Upper lobe of left lung (tissue), 6 donors: ENCODE measurements around the gene FAM168A. TPM values are rescaled to one million over a fixed set of nuclear protein-coding genes. Genes with fewer than 3 reads are reported as not detected.

Experiments
- ATAC-seq, 2 donors: fragments of 200-7000 bp; cut with Tn5 transposase; one replicate each; pipeline ENCODE4 v1.9.1; 2022; ENCODE audit warnings: mild to moderate bottlenecking in 2 of 2, moderate library complexity in 2 of 2; ENCODE audit not compliant: low FRiP score in 2 of 2
- DNase-seq, 2 donors: peaks; one replicate each; pipeline ENCODE4 v3.0.0-alpha.2; 2019 to 2020
- H3K27ac ChIP-seq, 4 donors: fragments of 200-600 bp; sonication (generic); one replicate each; pipeline ENCODE4 v1.5.1; 2016 to 2019
- H3K27me3 ChIP-seq, 4 donors: fragments of 200-600 bp; sonication (generic); one replicate each; pipeline ENCODE4 v1.5.1; 2017 to 2019
- H3K36me3 ChIP-seq, 4 donors: fragments of 200-600 bp; sonication (generic); one replicate each; pipeline ENCODE4 v1.5.1; 2016 to 2019
- H3K4me1 ChIP-seq, 4 donors: fragments of 200-600 bp; sonication (generic); one replicate each; pipeline ENCODE4 v1.5.1; 2018 to 2019
- H3K4me3 ChIP-seq, 4 donors: fragments of 200-600 bp; sonication (generic); one replicate each; pipeline ENCODE4 v1.5.1; 2017 to 2019; ENCODE audit warnings: mild to moderate bottlenecking in 2 of 4, moderate library complexity in 1 of 4
- H3K9me3 ChIP-seq, 4 donors: fragments of 200-600 bp; sonication (generic); one replicate each; pipeline ENCODE4 v1.5.1; 2018 to 2019
- CTCF ChIP-seq, 6 experiments: fragments of 450-650 bp in 4 of 6; fragments of 200-600 bp in 2 of 6; sonication (generic) in 2 of 6; IDR thresholded peaks; one replicate each; pipeline ENCODE4 v1.5.1; 2016 to 2019; ENCODE audit warnings: antibody characterized with exemption in 6 of 6
- EP300 ChIP-seq, 4 donors: sonication (generic); formaldehyde crosslinking; IDR thresholded peaks; one replicate each; pipeline ENCODE4 v1.5.1; 2017; ENCODE audit warnings: antibody characterized with exemption in 4 of 4, control low read depth in 2 of 4
- POLR2A ChIP-seq, 4 donors: fragments of 450-650 bp; IDR thresholded peaks; one replicate each; pipeline ENCODE4 v1.5.1; 2016 to 2017; ENCODE audit warnings: antibody characterized with exemption in 4 of 4, mild to moderate bottlenecking in 2 of 4
- POLR2AphosphoS5 ChIP-seq, 2 donors: sonication (generic); formaldehyde crosslinking; IDR thresholded peaks; one replicate each; pipeline ENCODE4 v1.5.1; 2017; ENCODE audit warnings: antibody characterized with exemption in 2 of 2
- WGBS, 2 donors: methylation state at CpG; one replicate each; pipeline ENCODE4 v1.1.5; 2017 to 2018; 5-methylcytosine and 5-hydroxymethylcytosine counted together
- total RNA-seq, 6 donors: library from RNA; depleted of rRNA in 4 of 6; stranded (reverse); fragments of >200 nt in 4 of 6; gene quantifications; one replicate each; pipeline versions ENCODE4 v1.1.0 to v1.2.1, GENCODE V29; 2016 to 2021
- donor health status: DM: no; HTN: no; CAD: no; lungs with moderate emphysema.
- donor health status: DM: no; HTN: yes; CAD: no; lungs with severe emphysema.

The FAM168A gene
- total RNA-seq, 6 donors from 2014 or later = 15.7 to 30.7 (median 24.1) TPM

GRCh38 chr11:73384125-73384441 lies 213.8 kb downstream of the FAM168A start:
- DNase-seq = no peak
- 88 to 96% methylated on average over 5 to 7 of the region's 7 CpGs for WGBS, 2 donors
- Histone ChIP-seq H3K4me3 (no peak overlapping the region), H3K9me3 (no peaks in the 10 kb centered on the region), H3K27me3 (no peaks in the 10 kb centered on the region), H3K36me3 (no peaks in the 10 kb centered on the region), H3K27ac (peak overlapping the region; percentile 73 to 87 (median 86)), H3K4me1 (peaks cover 27 to 97% (median 88%) of the 10 kb centered on the region in 4 donors)
- TF ChIP-seq POLR2AphosphoS5 (IDR thresholded peaks at IDR 0.05) (no peak), CTCF (IDR thresholded peaks at IDR 0.05) (no peak), EP300 (IDR thresholded peaks at IDR 0.05) (no peak), POLR2A (IDR thresholded peaks at IDR 0.05) (no peak)
- no peak for ATAC-seq

DNA sequence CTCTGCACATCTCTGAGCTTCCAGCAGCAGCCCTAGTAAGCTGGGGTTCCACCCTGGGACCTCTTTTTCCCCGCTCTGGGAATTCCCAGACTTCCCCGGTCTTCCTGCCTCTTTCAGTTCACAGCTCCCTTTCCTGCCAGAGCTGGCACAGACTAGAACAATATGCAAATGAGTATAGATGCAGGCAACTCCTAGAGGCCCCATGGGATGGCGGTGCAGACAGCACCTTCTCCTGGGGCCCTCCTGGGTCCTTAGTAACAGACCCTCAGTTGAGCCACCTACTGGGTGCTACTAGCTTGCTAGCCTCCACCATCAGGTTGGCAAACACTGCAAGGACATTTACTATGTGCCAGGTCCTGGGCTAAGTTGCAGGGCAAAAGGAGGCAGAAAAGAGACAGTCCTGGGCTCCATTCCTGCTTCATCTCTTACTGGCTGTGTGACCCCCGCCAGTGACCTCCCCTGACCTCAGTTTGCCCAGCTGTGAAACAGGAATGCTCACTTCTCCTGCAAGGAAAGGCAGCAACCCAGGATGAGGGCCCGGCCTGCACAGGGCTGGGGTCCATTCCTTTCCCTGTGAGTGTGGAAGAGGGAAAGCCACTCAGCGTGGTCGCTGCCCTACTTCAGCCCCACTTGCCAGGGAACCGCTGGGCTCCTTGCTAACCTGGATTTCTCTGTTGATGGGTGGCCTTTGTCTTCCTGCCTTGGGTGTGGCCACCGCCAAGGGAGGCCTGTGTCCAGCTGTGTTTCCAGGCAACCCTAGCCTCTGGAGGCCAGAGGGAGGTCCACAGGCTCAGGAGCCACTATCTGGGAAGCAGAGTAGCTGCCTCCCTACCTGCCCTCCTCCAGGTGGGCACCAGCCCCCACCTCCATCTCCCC lies 214.4 kb downstream of the FAM168A start:
- Histone ChIP-seq H3K27ac (peak overlapping the region; percentile 73 to 87 (median 86)), H3K9me3 (no peaks in the 10 kb centered on the region), H3K4me3 (no peak overlapping the region), H3K36me3 (no peaks in the 10 kb centered on the region), H3K4me1 (peaks cover 30 to 94% (median 87%) of the 10 kb centered on the region in 4 donors), H3K27me3 (no peaks in the 10 kb centered on the region)
- peak in 1 of 2 donors; percentile 47 for DNase-seq
- TF ChIP-seq POLR2A (IDR thresholded peaks at IDR 0.05) = no peak
- TF ChIP-seq CTCF (IDR thresholded peaks at IDR 0.05) = no peak
- TF ChIP-seq POLR2AphosphoS5 (IDR thresholded peaks at IDR 0.05) = no peak
- no peak for TF ChIP-seq EP300 (IDR thresholded peaks at IDR 0.05)
- no peak for ATAC-seq
- WGBS, 2 donors = 53 to 60% methylated on average over 2 to 9 of the region's 9 CpGs

- H3K9me3 ChIP-seq = no peaks in the 10 kb centered on the region
- TF ChIP-seq EP300 (IDR thresholded peaks at IDR 0.05) (no peak), POLR2AphosphoS5 (IDR thresholded peaks at IDR 0.05) (no peak), POLR2A (IDR thresholded peaks at IDR 0.05) (no peak), CTCF (IDR thresholded peaks at IDR 0.05) (no peak)
- no peak for ATAC-seq
- no peaks in the 10 kb centered on the region for H3K36me3 ChIP-seq
- WGBS, 2 donors = 66 to 100% methylated on average over 1 to 3 of the region's 3 CpGs
- H3K27me3 ChIP-seq = no peaks in the 10 kb centered on the region
- H3K4me3 ChIP-seq = no peak overlapping the region
- H3K27ac ChIP-seq = peak overlapping the region in 3 of 4 donors; percentile 49 to 87 (median 86)
- DNase-seq = no peak
- peaks cover 25 to 94% (median 81%) of the 10 kb centered on the region in 4 donors for H3K4me1 ChIP-seq
Observed at GRCh38 chr11:73382747-73383146, 215.2 kb downstream of the FAM168A start.

GRCh38 chr11:73382183-73382582 lies 215.7 kb downstream of the FAM168A start:
- Histone ChIP-seq H3K4me1 (peaks cover 26 to 94% (median 80%) of the 10 kb centered on the region in 4 donors), H3K9me3 (no peaks in the 10 kb centered on the region), H3K27me3 (no peaks in the 10 kb centered on the region), H3K36me3 (no peaks in the 10 kb centered on the region), H3K27ac (peak overlapping the region; percentile 35 to 87 (median 76)), H3K4me3 (no peak overlapping the region)
- ATAC-seq (no peak), DNase-seq (no peak)
- no peak for TF ChIP-seq CTCF (IDR thresholded peaks at IDR 0.05)
- no peak for TF ChIP-seq POLR2AphosphoS5 (IDR thresholded peaks at IDR 0.05)
- TF ChIP-seq POLR2A (IDR thresholded peaks at IDR 0.05) = no peak
- TF ChIP-seq EP300 (IDR thresholded peaks at IDR 0.05) = no peak
- 96 to 98% methylated on average over 5 to 7 of the region's 7 CpGs for WGBS, 2 donors
